ENCODE results near the gene DYNC1H1. TPM values are rescaled to one million over a fixed set of nuclear protein-coding genes. Genes with fewer than 3 reads are reported as not detected.
A peak's percentile ranks its signal among the peaks of the same experiment; 100 is the strongest.

DYNC1H1 gene
- total RNA-seq, 4 donors from 2014 or later, result 606 to 1,020 (median 666) TPM

- Histone ChIP-seq H3K9me3 (no peaks in the 10 kb centered on the region), H3K36me3 (no peaks in the 10 kb centered on the region), H3K4me3 (no peak overlapping the region), H3K4me1 (no peaks in the 10 kb centered on the region), H3K27me3 (peaks cover 19% of the 10 kb centered on the region), H3K27ac (no peak overlapping the region)
- WGBS, 2 donors (ENCODE audit: low coverage in 1 of 2), result 66 to 88% methylated on average over 6 to 9 of the region's 13 CpGs
- no peak for ATAC-seq
- TF ChIP-seq, protein P1, sequence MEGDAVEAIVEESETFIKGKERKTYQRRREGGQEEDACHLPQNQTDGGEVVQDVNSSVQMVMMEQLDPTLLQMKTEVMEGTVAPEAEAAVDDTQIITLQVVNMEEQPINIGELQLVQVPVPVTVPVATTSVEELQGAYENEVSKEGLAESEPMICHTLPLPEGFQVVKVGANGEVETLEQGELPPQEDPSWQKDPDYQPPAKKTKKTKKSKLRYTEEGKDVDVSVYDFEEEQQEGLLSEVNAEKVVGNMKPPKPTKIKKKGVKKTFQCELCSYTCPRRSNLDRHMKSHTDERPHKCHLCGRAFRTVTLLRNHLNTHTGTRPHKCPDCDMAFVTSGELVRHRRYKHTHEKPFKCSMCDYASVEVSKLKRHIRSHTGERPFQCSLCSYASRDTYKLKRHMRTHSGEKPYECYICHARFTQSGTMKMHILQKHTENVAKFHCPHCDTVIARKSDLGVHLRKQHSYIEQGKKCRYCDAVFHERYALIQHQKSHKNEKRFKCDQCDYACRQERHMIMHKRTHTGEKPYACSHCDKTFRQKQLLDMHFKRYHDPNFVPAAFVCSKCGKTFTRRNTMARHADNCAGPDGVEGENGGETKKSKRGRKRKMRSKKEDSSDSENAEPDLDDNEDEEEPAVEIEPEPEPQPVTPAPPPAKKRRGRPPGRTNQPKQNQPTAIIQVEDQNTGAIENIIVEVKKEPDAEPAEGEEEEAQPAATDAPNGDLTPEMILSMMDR (IDR thresholded peaks at IDR 0.05), result no peak
- TF ChIP-seq POLR2A (IDR thresholded peaks at IDR 0.05), result no peak
- TF ChIP-seq EP300 (IDR thresholded peaks at IDR 0.05), result no peak
- no peak for TF ChIP-seq POLR2AphosphoS5 (IDR thresholded peaks at IDR 0.05)
Measured at GRCh38 chr14:101937926-101938767, 26.2 kb upstream of the DYNC1H1 start.

- WGBS, 2 donors (ENCODE audit: low coverage in 1 of 2), result 70 to 87% methylated on average over 2 to 3 of the region's 5 CpGs
- no peak for TF ChIP-seq EP300 (IDR thresholded peaks at IDR 0.05)
- TF ChIP-seq, protein P1 (IDR thresholded peaks at IDR 0.05), result no peak
- no peak overlapping the region for H3K4me3 ChIP-seq
- no peak overlapping the region for H3K27ac ChIP-seq
- peaks cover 34% of the 10 kb centered on the region for H3K27me3 ChIP-seq
- ATAC-seq, result no peak
- H3K9me3 ChIP-seq, result no peaks in the 10 kb centered on the region
- no peaks in the 10 kb centered on the region for H3K36me3 ChIP-seq
- no peaks in the 10 kb centered on the region for H3K4me1 ChIP-seq
Measured at GRCh38 chr14:101939646-101940170, 24.7 kb upstream of the DYNC1H1 start.

GRCh38 chr14:101944451-101944850, 19.9 kb upstream of the DYNC1H1 start:
- no peak for TF ChIP-seq POLR2AphosphoS5 (IDR thresholded peaks at IDR 0.05)
- TF ChIP-seq, protein P1 (IDR thresholded peaks at IDR 0.05), result no peak
- TF ChIP-seq POLR2A (IDR thresholded peaks at IDR 0.05), result no peak
- no peak for TF ChIP-seq EP300 (IDR thresholded peaks at IDR 0.05)
- H3K4me3 ChIP-seq, result no peak overlapping the region
- no peaks in the 10 kb centered on the region for H3K9me3 ChIP-seq
- no peaks in the 10 kb centered on the region for H3K36me3 ChIP-seq
- WGBS, 2 donors (ENCODE audit: low coverage in 1 of 2), result 53 to 63% methylated on average over 1 to 5 of the region's 5 CpGs
- no peak for ATAC-seq
- no peak overlapping the region for H3K27ac ChIP-seq
- peaks cover 47% of the 10 kb centered on the region for H3K27me3 ChIP-seq
- H3K4me1 ChIP-seq, result peaks cover 0 to 15% (median 8%) of the 10 kb centered on the region in 3 donors

DNA sequence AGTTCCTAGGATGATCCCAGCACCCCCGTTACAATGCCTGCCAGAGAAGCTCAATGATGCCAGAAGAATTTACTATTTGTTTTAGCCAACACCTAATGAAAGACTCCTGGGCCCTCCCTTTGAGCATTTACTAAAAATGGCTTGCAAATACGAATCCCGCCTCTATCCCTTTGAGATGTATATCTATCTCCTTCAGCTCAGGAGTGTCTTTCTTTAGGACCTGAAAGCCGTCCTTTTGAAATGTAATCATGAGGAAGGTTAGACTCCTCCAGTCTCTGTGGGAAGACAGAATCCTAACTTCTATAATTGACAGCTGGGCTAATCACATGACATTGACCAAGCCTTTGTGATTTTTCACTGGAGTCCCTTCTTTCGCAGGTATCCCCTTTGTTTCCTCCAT, 19.2 kb upstream of the DYNC1H1 start:
- 9 to 11% methylated on average over 3 to 5 of the region's 5 CpGs for WGBS, 2 donors (ENCODE audit: low coverage in 1 of 2)
- TF ChIP-seq, protein P1 (IDR thresholded peaks at IDR 0.05), result no peak
- no peak for TF ChIP-seq EP300 (IDR thresholded peaks at IDR 0.05)
- no peak for TF ChIP-seq POLR2A (IDR thresholded peaks at IDR 0.05)
- no peak for TF ChIP-seq POLR2AphosphoS5 (IDR thresholded peaks at IDR 0.05)
- no peak for ATAC-seq
- Histone ChIP-seq H3K4me1 (peaks cover 0 to 23% (median 11%) of the 10 kb centered on the region in 3 donors), H3K4me3 (no peak overlapping the region), H3K36me3 (no peaks in the 10 kb centered on the region), H3K27me3 (peaks cover 47% of the 10 kb centered on the region), H3K9me3 (no peaks in the 10 kb centered on the region), H3K27ac (no peak overlapping the region)

GRCh38 chr14:101947577-101947903, 16.8 kb upstream of the DYNC1H1 start:
- TF ChIP-seq EP300 (IDR thresholded peaks at IDR 0.05) (no peak), POLR2AphosphoS5 (IDR thresholded peaks at IDR 0.05) (no peak), POLR2A (IDR thresholded peaks at IDR 0.05) (no peak)
- TF ChIP-seq, protein P1 (IDR thresholded peaks at IDR 0.05), result no peak
- 0 to 11% methylated on average over 2 of the region's 8 CpGs for WGBS, 2 donors (ENCODE audit: low coverage in 1 of 2)

More at GRCh38 chr14:101947577-101947903, 16.8 kb upstream of the DYNC1H1 start:
- H3K4me3 ChIP-seq, result peak overlapping the region; percentile 61 to 75
- ATAC-seq, result no peak
- peaks cover 0 to 29% (median 11%) of the 10 kb centered on the region in 3 donors for H3K4me1 ChIP-seq
- peaks cover 36% of the 10 kb centered on the region for H3K27me3 ChIP-seq
- H3K27ac ChIP-seq, result peak overlapping the region; percentile 95 to 98 (median 97)
- H3K36me3 ChIP-seq, result no peaks in the 10 kb centered on the region
- no peaks in the 10 kb centered on the region for H3K9me3 ChIP-seq

Data from gastroesophageal sphincter (tissue), 4 donors.